AG04450 (cell line): Measurements from ENCODE around the gene CSNK1A1. TPM values are rescaled to one million over a fixed set of nuclear protein-coding genes. Genes with fewer than 3 reads are reported as not detected.

Experiments
- CTCF ChIA-PET: fragments of 300-600, 350-600 bp; formaldehyde crosslinking; extraction: SDS; loops from one replicate; lab custom pipeline; 2022; ENCODE audit warnings: antibody characterized with exemption, inconsistent platforms; lab: Charles Lee
- POLR2A ChIA-PET: fragments of 350-600 bp; formaldehyde crosslinking; extraction: SDS; loops from one replicate; lab custom pipeline; 2021; ENCODE audit warnings: antibody characterized with exemption, inconsistent platforms; lab: Yijun Ruan, JAX
- DNase-seq: peaks from one replicate; pipeline ENCODE4 v3.0.0-alpha.2; 2011; ENCODE audit warnings: low read depth, low spot score
- H3K27ac ChIP-seq: one replicate; pipeline ENCODE4 v1.5.1; 2012; ENCODE audit warnings: low read depth, low read length, control low read depth
- H3K27me3 ChIP-seq: one replicate; pipeline ENCODE4 v1.6.0; 2012; ENCODE audit warnings: low read length; ENCODE audit not compliant: control insufficient read depth, insufficient read depth
- H3K4me3 ChIP-seq: 2 replicates; pipeline ENCODE4 v1.5.1; 2011; ENCODE audit warnings: mild to moderate bottlenecking, low read depth, low read length, control low read depth
- H3K9me3 ChIP-seq: 2 replicates; pipeline ENCODE4 v1.5.1; 2012; ENCODE audit warnings: low read length; ENCODE audit not compliant: control insufficient read depth, insufficient read depth
- CTCF ChIP-seq: IDR thresholded peaks from 2 replicates; pipeline ENCODE4 v1.5.1; 2011; ENCODE audit warnings: low read depth, low read length, control low read depth, inconsistent platforms
- polyA plus RNA-seq: library from polyadenylated mRNA; depleted of rRNA; stranded (reverse); fragments of >200 nt; gene quantifications from 2 replicates; pipeline ENCODE4 v1.2.3, GENCODE V29; 2011

The CSNK1A1 gene
- polyA plus RNA-seq, 1 experiment: 329 TPM

GRCh38 chr5:149581931-149582768 is 30.9 kb upstream of the CSNK1A1 start:
- no peak for DNase-seq
- ChIA-PET POLR2A (interaction anchor here (0.5 to 2.0 kb wide), 2 partner anchors 29 to 230 kb away, joined by 5 to 7 read pairs; no protein-coding TSS in a partner anchor), CTCF (interaction anchor here (0.8 to 3.7 kb wide), 4 partner anchors 17 to 37 kb away, joined by 3 to 17 read pairs (median 6); no protein-coding TSS in a partner anchor)
- Histone ChIP-seq H3K27ac (no peak overlapping the region), H3K27me3 (no peaks in the 10 kb centered on the region), H3K9me3 (no peaks in the 10 kb centered on the region), H3K4me3 (peak overlapping the region; percentile 49)
- TF ChIP-seq CTCF: no peak

- no peak for TF ChIP-seq CTCF
- Histone ChIP-seq H3K9me3 (no peaks in the 10 kb centered on the region), H3K27ac (no peak within 1 kb of the TSS), H3K27me3 (no peaks in the 10 kb centered on the region), H3K4me3 (peak within 1 kb of the TSS; percentile 49)
- ChIA-PET POLR2A (interaction anchor here (0.5 to 2.0 kb wide), 2 partner anchors 30 to 229 kb away, joined by 5 to 7 read pairs; no protein-coding TSS in a partner anchor), CTCF (interaction anchor here (0.6 to 3.7 kb wide), 6 partner anchors 16 to 255 kb away, joined by 3 to 17 read pairs (median 4); no protein-coding TSS in a partner anchor)
- no peak for DNase-seq
Observed at GRCh38 chr5:149581192-149581861, 30.1 kb upstream of the CSNK1A1 start, which contains the start of gene ARHGEF37. ARHGEF37 (plus strand) TSS chr5:149581498; CDS start chr5:149597770, 16,272 bp downstream.

- CTCF ChIA-PET: interaction anchor here (0.6 to 3.7 kb wide), 3 partner anchors 16 to 255 kb away, joined by 3 to 17 read pairs (median 3); no protein-coding TSS in a partner anchor
- no peak for DNase-seq
- no peak overlapping the region for H3K27ac ChIP-seq
- H3K27me3 ChIP-seq: no peaks in the 10 kb centered on the region
- H3K4me3 ChIP-seq: peak overlapping the region; percentile 49
- POLR2A ChIA-PET: interaction anchor here (2.0 kb wide), 1 partner anchor 30 kb away, joined by 7 read pairs; no protein-coding TSS in a partner anchor
- TF ChIP-seq CTCF: no peak
- no peaks in the 10 kb centered on the region for H3K9me3 ChIP-seq
Observed at GRCh38 chr5:149580808-149581191, 29.6 kb upstream of the CSNK1A1 start.

- ChIA-PET POLR2A (no interaction called here), CTCF (interaction anchor here (0.6 to 3.7 kb wide), 3 partner anchors 14 to 39 kb away, joined by 3 to 17 read pairs (median 14); no protein-coding TSS in a partner anchor)
- H3K4me3 ChIP-seq: no peak overlapping the region
- DNase-seq: no peak
- TF ChIP-seq CTCF: no peak
- H3K9me3 ChIP-seq: no peaks in the 10 kb centered on the region
- no peaks in the 10 kb centered on the region for H3K27me3 ChIP-seq
- no peak overlapping the region for H3K27ac ChIP-seq
Observed at GRCh38 chr5:149578896-149579295, 27.7 kb upstream of the CSNK1A1 start.
